ENCODE results near the gene CARF. TPM values are rescaled to one million over a fixed set of nuclear protein-coding genes. Genes with fewer than 3 reads are reported as not detected.

The CARF gene
- total RNA-seq, 1 experiment from 2014 or later: 3.3 TPM

GRCh38 chr2:202960524-202960923 lies 48.4 kb downstream of the CARF start:
- POLR2A ChIA-PET: no interaction called here

More at GRCh38 chr2:202960524-202960923, 48.4 kb downstream of the CARF start:
- CTCF ChIA-PET: no interaction called here
- Mint-ChIP-seq H3K36me3 (no peaks in the 10 kb centered on the region), H3K4me1 (no peaks in the 10 kb centered on the region), H3K27me3 (ENCODE audit: low read depth) (0 out of 2 replicates have a peak, but pooled peaks cover 4% of the 10 kb centered on the region), H3K4me3 (no peak overlapping the region), H3K9me3 (no peaks in the 10 kb centered on the region), H3K27ac (no peak overlapping the region)
- DNase-seq (ENCODE audit: low spot score) (no peak), ATAC-seq (no peak)
- TF ChIP-seq JAZF1 (CRISPR knock-in tag; IDR thresholded peaks at IDR 0.05): no peak
- TF ChIP-seq, protein P1, sequence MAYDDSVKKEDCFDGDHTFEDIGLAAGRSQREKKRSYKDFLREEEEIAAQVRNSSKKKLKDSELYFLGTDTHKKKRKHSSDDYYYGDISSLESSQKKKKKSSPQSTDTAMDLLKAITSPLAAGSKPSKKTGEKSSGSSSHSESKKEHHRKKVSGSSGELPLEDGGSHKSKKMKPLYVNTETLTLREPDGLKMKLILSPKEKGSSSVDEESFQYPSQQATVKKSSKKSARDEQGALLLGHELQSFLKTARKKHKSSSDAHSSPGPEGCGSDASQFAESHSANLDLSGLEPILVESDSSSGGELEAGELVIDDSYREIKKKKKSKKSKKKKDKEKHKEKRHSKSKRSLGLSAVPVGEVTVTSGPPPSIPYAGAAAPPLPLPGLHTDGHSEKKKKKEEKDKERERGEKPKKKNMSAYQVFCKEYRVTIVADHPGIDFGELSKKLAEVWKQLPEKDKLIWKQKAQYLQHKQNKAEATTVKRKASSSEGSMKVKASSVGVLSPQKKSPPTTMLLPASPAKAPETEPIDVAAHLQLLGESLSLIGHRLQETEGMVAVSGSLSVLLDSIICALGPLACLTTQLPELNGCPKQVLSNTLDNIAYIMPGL (CRISPR knock-in tag; IDR thresholded peaks at IDR 0.05): no peak
- TF ChIP-seq AFF4 (CRISPR knock-in tag; IDR thresholded peaks at IDR 0.05; ENCODE audit: borderline replicate concordance): no peak
- TF ChIP-seq NFATC4 (CRISPR knock-in tag; IDR thresholded peaks at IDR 0.05): no peak
- TF ChIP-seq ZNF281 (CRISPR knock-in tag; IDR thresholded peaks at IDR 0.05): no peak
- TF ChIP-seq E2F1 (CRISPR knock-in tag; IDR thresholded peaks at IDR 0.05): no peak
- TF ChIP-seq, protein P2, sequence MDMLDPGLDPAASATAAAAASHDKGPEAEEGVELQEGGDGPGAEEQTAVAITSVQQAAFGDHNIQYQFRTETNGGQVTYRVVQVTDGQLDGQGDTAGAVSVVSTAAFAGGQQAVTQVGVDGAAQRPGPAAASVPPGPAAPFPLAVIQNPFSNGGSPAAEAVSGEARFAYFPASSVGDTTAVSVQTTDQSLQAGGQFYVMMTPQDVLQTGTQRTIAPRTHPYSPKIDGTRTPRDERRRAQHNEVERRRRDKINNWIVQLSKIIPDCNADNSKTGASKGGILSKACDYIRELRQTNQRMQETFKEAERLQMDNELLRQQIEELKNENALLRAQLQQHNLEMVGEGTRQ (CRISPR knock-in tag; IDR thresholded peaks at IDR 0.05): no peak
- TF ChIP-seq MYBL2 (CRISPR knock-in tag; IDR thresholded peaks at IDR 0.05): no peak
- no peak for TF ChIP-seq ZNF416 (CRISPR knock-in tag; IDR thresholded peaks at IDR 0.05)
- no peak for TF ChIP-seq HMGA2 (CRISPR knock-in tag; IDR thresholded peaks at IDR 0.05)
- TF ChIP-seq SMAD4 (CRISPR knock-in tag; IDR thresholded peaks at IDR 0.05): no peak
- TF ChIP-seq ZNF396 (CRISPR knock-in tag; IDR thresholded peaks at IDR 0.05; ENCODE audit: borderline replicate concordance): no peak

Data from WTC11 (cell line).